DOHH2 (cell line): Measurements from ENCODE around the gene TOR1AIP2.

Source experiments
- EZH2phosphoT487 ChIP-seq: fragments of 200-600 bp; sonication (generic); IDR thresholded peaks from 2 replicates; pipeline ENCODE4 v1.6.1; 2017; ENCODE audit warnings: borderline replicate concordance, mild to moderate bottlenecking, antibody characterized with exemption, low read length, moderate library complexity, mixed read lengths
- TF ChIP-seq, protein P1 (sequence below): fragments of 200-600 bp; sonication (generic); IDR thresholded peaks from one replicate; pipeline ENCODE4 v1.5.1; 2014; ENCODE audit warnings: antibody characterized with exemption, mild to moderate bottlenecking, low read depth, low read length; ENCODE audit not compliant: poor library complexity, severe bottlenecking

- TF ChIP-seq, protein P1, sequence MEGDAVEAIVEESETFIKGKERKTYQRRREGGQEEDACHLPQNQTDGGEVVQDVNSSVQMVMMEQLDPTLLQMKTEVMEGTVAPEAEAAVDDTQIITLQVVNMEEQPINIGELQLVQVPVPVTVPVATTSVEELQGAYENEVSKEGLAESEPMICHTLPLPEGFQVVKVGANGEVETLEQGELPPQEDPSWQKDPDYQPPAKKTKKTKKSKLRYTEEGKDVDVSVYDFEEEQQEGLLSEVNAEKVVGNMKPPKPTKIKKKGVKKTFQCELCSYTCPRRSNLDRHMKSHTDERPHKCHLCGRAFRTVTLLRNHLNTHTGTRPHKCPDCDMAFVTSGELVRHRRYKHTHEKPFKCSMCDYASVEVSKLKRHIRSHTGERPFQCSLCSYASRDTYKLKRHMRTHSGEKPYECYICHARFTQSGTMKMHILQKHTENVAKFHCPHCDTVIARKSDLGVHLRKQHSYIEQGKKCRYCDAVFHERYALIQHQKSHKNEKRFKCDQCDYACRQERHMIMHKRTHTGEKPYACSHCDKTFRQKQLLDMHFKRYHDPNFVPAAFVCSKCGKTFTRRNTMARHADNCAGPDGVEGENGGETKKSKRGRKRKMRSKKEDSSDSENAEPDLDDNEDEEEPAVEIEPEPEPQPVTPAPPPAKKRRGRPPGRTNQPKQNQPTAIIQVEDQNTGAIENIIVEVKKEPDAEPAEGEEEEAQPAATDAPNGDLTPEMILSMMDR = no peak
- no peak for TF ChIP-seq EZH2phosphoT487
These were observed 70.3 kb downstream of the TOR1AIP2 start for GRCh38 chr1:179807291-179807690.
